Body of pancreas (tissue), 4 donors: ENCODE results near the gene C2CD4D.

ENCODE experiments used
- CTCF ChIP-seq, 7 experiments: fragments of 450-650 bp in 4 of 7; fragments of 200-600 bp in 3 of 7; sonication (generic) in 3 of 7; IDR thresholded peaks; one replicate each; pipeline ENCODE4 v1.5.1; 2016 to 2019; ENCODE audit warnings: antibody characterized with exemption in 7 of 7
- POLR2A ChIP-seq, 3 donors: fragments of 450-650 bp; IDR thresholded peaks; one replicate each; pipeline ENCODE4 v1.6.1; 2016; ENCODE audit warnings: antibody characterized with exemption in 3 of 3, mild to moderate bottlenecking in 2 of 3

GRCh38 chr1:151807131-151807530 lies 32.5 kb downstream of the C2CD4D start:
- TF ChIP-seq POLR2A (IDR thresholded peaks at IDR 0.05) (no peak), CTCF (IDR thresholded peaks at IDR 0.05) (no peak)
